B cell (primary cell): ENCODE results near the gene GMEB2.

Source experiments
- EZH2 ChIP-seq: IDR thresholded peaks from 2 replicates; pipeline ENCODE4 v1.6.1; 2012; ENCODE audit warnings: borderline replicate concordance, low read depth, mild to moderate bottlenecking, moderate library complexity, low read length; ENCODE audit not compliant: insufficient read depth, poor library complexity, severe bottlenecking
- TF ChIP-seq, protein P1 (sequence below): fragments of 200-600 bp; IDR thresholded peaks from one replicate; pipeline ENCODE4 v1.8.0; 2022; ENCODE audit warnings: antibody characterized with exemption, mild to moderate bottlenecking

DNA sequence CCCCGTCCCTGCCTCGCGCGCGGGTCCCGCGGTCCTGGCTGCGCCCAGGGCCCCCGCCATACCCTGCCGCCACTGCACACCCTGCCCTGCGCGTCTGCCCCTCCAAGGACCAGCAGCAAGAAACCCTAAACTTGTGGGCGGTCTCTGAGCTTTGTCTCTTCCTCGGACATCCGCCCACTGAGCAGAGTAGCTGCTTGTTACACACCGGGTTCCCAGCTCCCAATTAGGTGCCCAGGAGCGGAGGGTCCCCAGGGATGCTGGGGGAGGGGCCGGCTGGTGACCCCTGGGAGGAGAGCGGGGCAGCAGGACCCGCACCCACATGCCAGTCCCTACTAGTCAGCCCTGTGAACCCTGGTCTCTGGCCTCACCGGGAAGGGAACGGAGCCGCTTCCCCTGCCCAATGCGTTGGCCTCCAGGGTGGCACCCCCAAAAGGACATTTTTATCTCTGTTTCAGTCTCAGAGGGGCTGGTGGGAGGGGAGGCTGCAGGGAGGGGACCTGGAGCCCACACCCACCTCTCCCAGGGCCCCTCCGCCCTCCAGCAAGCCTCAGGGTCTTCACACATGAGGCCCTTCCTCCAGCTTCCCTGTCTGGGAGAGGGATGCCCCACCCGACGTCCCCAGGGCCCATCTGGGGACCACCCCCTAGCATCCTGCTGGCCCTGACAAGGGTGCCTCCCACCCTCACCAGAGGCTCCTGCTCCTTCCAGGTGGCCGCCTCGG lies 15.8 kb upstream of the GMEB2 start:
- TF ChIP-seq, protein P1, sequence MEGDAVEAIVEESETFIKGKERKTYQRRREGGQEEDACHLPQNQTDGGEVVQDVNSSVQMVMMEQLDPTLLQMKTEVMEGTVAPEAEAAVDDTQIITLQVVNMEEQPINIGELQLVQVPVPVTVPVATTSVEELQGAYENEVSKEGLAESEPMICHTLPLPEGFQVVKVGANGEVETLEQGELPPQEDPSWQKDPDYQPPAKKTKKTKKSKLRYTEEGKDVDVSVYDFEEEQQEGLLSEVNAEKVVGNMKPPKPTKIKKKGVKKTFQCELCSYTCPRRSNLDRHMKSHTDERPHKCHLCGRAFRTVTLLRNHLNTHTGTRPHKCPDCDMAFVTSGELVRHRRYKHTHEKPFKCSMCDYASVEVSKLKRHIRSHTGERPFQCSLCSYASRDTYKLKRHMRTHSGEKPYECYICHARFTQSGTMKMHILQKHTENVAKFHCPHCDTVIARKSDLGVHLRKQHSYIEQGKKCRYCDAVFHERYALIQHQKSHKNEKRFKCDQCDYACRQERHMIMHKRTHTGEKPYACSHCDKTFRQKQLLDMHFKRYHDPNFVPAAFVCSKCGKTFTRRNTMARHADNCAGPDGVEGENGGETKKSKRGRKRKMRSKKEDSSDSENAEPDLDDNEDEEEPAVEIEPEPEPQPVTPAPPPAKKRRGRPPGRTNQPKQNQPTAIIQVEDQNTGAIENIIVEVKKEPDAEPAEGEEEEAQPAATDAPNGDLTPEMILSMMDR, result no peak
- TF ChIP-seq EZH2, result no peak
